NCI-H2196 treated with DMSO at 0.1 percent for 48 hours (cell line): ENCODE measurements around the gene SLC25A33.

ENCODE experiments used
- DNase-seq: peaks from one replicate; lab custom pipeline; 2025; ENCODE audit not compliant: unreplicated experiment; lab: John Stamatoyannopoulos, UW

SLC25A33 gene

DNA sequence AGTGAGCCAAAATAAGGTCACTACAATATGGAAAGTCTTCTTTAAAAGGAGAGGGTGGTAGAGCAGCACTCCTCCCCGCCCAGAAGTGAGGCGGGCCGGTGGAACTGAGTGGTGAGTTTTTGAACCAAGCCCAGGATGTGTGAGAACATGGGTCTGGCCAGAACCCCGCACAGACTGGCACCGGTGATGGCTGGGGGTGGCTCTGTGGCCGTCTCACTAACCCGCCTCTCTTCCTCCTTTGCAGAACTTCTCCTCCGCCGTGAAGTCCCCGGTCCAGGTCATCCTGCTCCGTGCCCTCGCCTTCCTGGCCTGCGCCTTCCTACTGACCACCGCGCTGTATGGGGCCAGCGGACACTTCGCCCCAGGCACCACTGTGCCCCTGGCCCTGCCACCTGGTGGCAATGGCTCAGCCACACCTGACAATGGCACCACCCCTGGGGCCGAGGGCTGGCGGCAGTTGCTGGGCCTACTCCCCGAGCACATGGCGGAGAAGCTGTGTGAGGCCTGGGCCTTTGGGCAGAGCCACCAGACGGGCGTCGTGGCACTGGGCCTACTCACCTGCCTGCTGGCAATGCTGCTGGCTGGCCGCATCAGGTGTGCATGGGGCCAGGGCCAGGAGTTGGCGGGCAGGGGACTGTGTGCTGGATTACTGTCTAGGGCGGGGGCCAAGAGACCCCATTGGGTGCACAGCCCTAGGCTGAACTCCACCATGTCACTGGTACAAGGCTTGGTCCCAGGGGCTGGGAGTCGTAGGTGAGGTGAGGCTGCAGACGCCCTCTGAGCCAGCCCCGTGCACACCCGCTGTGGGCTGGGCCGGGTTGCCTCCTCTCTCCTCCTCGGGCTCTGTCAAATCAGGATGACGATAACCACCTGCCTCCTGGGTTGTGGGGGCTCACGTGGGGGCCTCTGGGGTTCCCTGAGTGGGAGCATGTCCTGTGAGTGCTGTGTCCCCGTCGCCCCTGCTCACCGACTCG lies 61.9 kb downstream of the SLC25A33 start:
- DNase-seq, result no peak

DNA sequence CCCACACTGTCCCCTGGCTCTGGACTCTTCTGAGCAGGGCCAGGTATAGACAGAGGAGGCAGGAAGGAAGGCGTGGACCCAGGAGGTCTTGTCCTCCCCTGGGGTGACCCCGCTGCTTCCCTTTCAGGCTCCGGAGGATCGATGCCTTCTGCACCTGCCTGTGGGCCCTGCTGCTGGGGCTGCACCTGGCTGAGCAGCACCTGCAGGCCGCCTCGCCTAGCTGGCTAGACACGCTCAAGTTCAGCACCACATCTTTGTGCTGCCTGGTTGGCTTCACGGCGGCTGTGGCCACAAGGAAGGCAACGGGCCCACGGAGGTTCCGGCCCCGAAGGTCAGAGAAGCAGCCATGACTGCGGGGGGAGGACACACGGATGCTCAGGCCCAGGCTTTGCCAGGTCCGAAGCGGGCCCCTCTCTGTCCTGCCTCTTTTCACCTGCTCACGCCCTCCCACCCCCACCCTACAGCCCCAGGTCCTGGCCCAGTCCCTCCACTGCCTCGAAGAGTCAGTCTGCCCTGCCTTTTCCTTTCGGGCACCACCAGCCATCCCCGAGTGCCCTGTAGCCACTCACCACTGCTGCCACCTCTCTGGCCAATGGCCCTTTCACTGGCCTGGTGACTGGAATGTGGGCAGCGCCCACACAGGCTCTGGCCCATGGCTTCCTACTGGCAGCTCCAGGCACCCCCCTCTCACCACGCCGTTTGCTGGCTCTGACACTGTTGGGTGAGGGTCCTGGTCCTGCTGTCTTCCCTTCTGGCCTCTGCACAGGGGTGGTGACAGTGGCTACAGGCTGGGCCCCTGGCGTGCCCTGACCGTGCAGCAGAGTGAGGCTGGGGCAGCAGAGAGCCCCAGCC lies 62.9 kb downstream of the SLC25A33 start:
- DNase-seq, result no peak

DNA sequence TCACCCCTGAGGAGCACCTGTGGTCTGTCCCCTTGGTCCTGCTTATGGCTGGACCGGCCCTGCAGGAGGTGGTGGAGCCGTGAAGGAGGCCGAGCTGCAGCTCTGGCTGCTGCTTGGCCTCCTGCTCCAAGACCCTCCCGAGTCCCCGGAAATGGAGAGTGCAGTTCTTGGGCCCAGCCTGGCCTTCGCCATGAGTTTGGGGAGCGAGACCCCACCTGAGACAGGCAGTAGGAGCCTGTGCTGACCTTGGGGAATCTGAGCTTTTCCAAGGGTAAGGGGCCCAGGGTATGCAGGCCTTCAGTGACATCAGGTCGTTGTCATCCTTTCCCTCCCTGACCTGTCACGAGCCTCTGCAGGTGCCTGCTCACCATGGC lies 63.5 kb downstream of the SLC25A33 start:
- no peak for DNase-seq

DNA sequence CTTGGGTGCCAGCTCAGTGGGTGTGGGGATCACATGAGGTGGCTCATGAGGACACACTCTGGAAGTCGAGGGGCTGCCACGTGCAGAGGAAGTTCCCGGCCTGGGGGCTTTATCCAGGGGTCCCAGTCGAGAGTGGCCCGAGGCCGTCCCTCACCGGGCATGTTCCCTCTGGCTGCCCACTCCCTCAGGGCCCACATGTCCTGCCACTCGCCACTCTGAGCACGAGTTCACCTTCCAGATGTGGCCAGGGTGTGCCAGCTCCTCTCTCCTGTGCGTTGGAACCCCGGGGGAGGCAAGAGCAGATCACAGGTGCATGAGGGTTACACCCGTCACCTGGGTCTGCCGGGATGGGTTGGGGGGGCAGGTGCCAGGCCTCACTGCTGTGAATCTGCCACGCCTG lies 64.0 kb downstream of the SLC25A33 start:
- DNase-seq, result no peak

DNA sequence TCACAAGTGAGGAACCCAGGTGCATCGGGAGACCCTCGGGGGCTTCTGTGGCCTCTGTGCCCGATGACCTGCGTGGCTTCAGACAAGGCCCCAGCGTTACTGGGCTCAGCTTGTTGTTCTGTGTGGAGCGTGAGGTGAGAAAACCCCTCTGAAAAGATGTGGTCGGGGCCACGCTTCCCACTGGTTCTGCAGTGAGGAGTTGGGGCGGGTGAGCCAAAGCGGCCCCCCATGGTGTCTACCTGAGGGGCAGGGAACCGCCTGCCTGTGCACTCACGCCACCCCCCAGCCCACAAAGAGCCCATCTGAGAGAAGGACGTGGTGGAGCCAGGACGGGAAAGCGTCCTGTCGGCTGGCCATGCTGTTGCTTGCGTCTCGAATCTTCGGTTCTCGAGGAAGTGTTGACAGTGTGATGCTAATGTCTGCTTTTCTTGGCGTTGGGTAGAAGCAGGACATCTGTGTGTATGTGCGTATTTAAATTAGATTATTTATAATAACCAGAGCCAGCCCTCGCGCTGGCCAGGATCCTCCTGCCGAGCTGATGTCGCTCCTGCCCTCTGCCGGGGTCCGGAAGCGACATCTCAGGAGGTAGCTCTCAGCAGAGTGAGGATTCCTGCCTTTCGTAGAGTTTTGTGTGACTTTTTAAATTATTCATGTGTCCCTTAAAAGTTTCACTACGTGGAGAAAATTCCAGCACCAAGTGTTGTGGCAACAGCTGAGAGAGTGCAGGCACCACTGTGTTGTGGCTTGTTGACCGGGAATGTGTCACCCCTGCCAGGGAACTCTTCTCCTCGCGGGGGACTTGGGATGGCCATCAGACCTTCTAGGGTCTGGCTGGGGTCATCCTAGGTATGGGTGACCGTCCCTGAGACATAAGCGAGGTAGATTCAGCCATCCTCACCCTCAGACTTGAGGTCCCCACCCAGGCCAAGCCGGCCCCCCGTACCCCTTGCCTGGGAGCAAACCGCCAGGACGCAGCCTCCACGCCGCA lies 64.8 kb downstream of the SLC25A33 start:
- DNase-seq, result no peak

DNA sequence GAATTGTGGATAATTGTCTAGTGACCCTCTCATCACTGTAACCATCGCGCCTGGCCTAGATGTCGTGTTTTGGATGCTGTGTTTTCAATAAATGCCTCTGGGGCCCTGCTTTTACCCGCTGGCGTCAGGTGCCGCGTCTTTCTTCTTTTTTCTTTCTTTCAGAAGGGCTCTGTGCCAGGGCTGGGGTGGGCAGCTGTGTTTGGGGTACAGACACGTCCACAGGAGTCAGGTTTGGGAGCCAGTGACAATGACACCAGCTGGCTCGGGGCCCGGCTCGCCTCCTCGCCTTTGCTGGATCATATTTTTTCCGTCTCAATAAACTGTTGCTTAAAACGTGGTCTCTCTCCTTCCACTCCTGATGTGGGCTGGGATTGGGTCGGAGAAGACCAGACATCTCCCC lies 65.6 kb downstream of the SLC25A33 start:
- no peak for DNase-seq

DNA sequence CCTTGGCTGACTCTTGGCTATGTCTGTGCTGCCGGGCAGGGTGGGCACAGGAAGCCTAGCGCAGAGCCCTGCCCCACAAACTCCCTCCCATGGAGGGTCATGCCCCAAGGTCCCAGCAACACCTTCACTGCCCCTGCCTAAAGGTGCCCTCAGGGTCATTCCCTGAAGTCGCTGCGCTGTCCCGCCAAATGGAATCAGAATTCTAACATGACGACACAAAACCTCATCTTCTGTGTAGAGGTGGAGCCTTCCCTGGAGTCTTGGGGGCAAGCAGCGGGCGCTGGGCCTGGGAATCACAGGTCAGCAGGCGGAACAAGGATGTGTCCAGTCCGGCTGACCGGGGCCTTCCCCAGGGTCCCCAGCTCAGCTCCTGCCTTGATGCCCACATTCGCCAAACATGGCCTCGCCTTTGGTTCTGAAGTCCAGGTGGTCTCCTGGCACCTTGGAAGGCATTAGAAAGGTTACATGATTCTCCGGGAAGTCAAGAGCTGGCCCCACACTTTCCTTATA lies 66.7 kb downstream of the SLC25A33 start:
- no peak for DNase-seq

DNA sequence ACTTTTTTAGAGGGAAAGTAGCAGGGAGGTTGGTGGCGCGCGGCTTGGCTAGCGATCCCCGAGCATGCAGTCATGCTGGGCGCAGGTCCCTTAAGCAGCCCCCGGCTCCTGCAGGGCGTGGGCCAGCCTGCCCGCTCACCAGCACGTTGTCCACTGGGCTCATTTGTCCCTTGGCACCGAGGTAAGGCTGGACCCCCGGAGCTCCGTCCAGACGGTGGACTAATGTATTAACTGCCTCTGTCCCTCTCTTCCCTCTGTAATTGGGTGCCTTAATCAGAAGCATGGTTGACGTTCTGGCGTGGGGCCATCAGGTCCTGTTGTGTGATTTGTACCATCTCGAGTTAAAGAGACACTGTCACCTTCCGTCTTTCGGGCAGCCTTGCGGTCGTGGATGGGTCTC lies 67.2 kb downstream of the SLC25A33 start:
- no peak for DNase-seq

DNA sequence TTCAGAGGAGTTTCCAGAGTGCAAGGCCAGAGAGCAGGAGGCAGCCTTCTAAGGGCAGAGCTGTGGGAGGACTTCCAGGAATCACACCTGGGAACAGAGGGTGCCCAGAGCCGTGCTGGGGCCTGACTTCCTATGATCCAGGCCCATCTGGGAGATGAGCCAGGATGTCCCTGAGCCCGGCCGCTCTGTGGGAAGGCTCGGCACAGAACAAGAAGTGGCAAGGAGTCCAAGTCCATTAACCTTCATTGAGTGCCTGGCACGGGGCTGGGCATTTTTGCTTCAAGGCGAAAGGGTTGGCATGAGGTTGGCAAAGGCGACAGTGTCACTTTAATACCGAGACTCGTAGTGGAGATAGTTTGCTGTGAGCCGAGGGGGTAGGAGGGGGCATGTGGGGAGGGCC lies 67.7 kb downstream of the SLC25A33 start:
- no peak for DNase-seq

DNA sequence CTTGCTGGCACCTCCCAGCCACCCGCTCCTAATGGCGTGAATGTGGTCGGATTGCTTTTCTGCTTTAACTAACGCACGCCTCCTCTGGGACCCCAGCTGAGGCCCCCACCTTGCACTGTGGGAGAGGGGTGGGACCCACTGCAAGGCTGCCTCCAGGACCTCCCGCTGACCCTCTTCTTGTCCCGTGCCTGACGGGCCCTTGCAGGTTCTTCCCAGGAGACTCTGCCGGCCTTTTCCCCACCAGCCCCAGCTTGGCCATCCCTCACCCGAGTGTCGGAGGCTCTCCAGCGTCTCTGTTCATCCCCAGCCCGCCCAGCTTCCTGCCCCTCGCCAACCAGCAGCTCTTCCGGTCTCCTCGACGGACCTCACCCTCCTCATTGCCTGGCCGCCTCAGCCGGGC lies 68.1 kb downstream of the SLC25A33 start:
- DNase-seq, result no peak

DNA sequence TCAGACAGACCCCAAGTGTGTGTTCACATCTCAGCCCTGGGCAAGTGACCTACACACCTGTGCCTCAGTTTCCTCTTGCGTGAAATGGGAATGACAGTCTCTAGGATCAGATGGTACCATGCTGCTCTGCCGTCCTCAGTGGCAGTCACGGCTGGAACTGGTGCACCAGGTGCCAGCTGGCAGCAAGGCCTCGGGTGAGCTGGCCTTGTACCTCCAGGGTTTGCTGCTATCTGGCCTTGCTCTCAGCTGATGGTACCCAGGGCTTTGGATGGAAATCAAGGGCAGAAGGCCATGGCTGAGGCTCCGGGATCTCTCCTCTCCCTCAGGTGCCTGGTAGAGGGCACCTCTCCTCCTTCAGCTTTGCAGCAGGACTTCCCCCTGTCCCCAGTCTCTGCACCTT lies 70.7 kb downstream of the SLC25A33 start:
- DNase-seq, result no peak

DNA sequence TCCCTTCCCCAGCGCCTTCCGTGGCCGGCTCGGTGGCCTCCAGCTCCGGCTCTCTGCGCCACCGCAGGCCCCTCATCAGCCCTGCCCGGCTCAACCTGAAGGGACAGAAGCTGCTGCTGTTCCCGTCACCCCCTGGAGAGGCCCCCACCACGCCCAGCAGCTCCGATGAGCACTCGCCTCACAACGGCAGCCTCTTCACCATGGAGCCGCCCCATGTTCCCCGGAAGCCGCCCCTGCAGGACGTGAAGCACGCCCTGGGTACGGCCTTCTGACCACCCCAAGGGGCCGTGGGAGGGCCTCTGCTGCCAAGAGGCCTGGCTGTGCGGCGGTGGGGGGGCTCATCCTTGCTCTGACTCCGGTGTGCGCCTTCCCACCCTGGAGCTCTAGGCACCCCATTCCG lies 71.3 kb downstream of the SLC25A33 start:
- no peak for DNase-seq

DNA sequence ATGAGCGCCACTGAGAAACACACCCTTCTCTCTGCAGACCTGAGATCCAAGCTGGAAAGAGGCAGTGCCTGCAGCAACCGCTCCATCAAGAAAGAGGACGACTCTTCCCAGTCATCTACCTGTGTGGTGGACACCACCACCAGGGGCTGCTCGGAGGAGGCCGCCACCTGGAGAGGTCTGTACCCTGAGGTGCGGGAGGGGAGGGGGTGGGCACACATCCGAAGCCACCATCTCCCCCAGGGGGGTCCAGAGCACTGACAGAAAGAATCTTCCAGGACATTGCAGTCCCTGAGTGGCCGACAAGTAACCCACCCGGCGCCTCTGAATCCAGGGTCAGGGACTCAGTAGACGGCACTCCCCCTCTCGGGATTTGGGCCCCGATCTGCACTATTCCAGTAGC lies 72.5 kb downstream of the SLC25A33 start:
- DNase-seq, result no peak

DNA sequence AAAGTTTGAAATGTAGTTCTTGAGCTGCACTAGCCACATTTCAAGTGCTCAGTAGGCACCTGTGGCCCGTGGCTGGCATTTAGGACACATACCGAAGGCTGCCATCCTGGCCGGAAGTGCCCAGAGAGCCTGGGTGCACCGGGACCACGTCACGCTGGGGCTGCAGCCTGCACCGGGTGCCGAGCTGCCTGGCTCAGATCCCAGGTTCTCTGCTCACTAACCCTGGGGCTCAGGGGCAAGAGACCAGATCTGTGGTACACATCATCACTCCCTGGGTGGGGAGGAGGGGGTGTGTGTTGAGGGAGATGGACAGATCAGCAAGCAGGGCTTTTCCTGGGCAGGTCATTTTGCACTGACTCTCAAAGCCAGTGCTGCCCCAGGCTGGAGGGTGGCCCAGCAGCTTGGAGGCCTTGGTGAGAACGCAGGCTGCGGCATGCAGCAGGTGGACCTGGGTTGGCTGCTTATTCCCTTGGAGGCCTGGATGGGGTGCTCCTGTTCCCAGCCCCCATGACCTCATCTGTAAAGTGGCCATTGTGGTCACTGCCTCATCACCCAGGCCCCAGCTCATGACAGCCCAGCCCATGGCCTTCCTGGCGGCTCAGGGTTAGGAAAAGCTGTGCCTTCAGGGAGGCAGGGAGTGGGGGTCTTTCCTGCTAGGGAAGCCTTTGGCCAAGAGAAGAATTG lies 73.0 kb downstream of the SLC25A33 start:
- DNase-seq, result no peak

DNA sequence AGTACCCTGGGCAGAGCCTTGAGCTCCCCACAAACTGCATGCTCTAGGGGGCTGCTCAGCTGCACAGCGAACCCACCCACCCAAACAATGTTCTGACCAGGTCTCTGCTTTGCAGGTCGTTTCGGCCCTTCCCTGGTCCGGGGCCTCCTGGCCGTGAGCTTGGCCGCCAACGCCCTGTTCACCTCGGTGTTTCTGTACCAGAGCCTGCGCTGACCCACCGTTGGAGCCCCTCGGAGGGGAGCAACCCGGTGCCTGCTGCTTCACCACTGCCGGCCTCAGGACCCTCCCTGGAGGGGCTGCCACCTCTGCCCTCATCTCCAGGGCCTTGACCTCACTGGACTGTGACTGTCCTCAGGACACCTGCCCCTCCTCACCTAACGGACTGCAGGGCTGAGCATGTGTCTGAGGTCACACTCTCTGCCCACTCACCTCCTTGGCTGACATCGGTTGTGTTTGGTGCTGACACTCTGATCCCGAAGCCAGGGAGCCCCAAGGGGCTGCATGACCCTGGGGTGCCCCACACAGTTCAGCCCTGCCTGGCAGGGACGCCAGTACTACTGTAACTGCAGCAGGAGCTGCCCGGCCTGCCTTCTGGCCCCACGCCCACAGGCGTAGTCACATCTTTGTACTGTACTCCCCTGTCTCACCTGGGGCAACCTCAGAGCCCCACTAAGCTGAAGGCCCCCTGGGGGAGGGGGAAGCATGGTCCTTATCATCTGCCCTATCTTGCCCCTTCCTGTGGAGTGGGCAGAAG lies 73.8 kb downstream of the SLC25A33 start:
- no peak for DNase-seq

DNA sequence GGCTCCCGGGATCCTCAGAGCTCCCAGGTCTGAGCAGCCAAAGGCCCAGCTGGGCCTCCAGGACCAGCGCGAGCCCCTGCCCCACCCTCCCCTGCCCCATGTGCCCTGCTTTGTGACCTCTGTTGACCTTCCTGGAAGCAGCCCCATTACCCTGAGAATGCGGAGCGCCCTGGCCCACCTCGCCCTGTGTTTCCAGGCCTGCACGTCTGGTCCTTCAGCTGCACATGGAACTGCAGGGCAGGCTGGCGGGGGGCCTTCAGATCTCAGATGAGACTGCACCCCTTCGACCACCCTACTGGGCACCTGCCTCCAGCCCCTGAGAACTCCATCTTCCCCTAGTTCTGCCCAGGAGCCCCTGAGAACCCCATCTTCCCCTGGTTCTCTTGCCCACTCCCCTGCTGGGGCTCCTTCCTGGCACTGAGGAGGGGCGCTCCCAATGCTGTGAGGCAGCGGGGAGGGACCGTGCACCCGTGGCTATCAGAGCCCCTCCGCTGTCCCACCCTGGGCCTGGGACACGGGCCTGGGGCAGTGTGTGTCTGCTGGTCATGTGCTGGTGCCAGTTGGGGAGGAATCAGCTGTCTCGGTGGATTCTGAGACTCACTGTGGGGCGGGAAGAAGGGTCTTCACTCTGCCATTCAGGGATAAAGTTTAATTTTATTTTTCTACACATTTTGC lies 74.5 kb downstream of the SLC25A33 start:
- no peak for DNase-seq

DNA sequence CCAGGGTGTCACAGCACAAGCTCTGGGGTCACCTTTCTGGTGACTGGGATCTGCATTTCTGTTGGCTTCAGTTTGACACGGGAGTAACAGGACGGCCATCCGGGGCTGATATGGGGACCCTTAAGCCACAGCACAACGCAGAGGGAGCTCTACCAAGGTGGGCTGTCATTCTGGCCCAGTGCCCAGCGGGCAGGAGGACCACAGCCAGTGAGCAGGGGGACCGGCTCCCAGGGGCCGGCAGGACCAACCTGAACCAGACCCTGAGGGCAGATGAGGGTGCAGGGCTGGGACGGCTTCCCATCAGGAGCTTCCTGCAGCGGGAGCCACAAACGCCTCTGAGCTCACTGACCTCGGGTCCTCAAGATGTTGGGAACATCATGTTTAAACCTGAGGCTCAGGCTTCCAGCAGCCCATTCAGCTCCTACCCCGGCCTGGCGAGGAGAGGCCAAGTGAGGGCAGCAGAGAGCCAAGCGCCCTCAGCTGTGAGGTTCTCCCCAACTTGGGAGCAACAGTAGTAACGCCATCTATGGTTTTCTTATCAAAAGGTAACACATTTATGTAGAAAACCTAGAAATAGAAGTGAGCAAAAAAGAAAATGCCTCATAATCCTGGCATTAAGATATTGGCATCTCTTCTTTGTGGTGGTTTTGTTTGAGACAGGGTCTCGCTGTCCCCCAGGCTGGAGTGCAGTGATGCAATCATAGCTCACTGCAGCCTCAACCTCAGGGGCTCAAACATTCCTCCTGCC lies 76.2 kb downstream of the SLC25A33 start:
- DNase-seq, result no peak
